UCSD-AML1 (cell line): ENCODE measurements around the gene GPBP1.
A peak's percentile ranks its signal among the peaks of the same experiment; 100 is the strongest.
"Not testable (repeated sequence)": the region's sequence is repeated elsewhere in the genome, so short reads cannot be mapped to it uniquely, and the experiment has no call there.

ENCODE experiments used
- DNase-seq: peaks from one replicate; lab custom pipeline; 2025; ENCODE audit not compliant: unreplicated experiment; lab: John Stamatoyannopoulos, UW

The GPBP1 gene

GRCh38 chr5:57173319-57174127, at the start of gene GPBP1:
TSS of gene GPBP1 (plus strand) at chr5:57174059. CDS start at chr5:57214131, 40,072 bp downstream.
- peak; percentile 98 for DNase-seq

- no peak for DNase-seq
Observed at GRCh38 chr5:57128325-57128724, 45.5 kb upstream of the GPBP1 start.

- no peak for DNase-seq
Observed at GRCh38 chr5:57133574-57133973, 40.3 kb upstream of the GPBP1 start.

- DNase-seq = no peak
Observed at GRCh38 chr5:57137401-57137800, 36.5 kb upstream of the GPBP1 start.

- DNase-seq = no peak
Observed at GRCh38 chr5:57152316-57152715, 21.5 kb upstream of the GPBP1 start.

- no peak for DNase-seq
Observed at GRCh38 chr5:57155033-57155432, 18.8 kb upstream of the GPBP1 start.

- no peak for DNase-seq
Observed at GRCh38 chr5:57157131-57157530, 16.7 kb upstream of the GPBP1 start.

- DNase-seq = no peak
Observed at GRCh38 chr5:57157666-57158065, 16.2 kb upstream of the GPBP1 start.

- no peak for DNase-seq
Observed at GRCh38 chr5:57163553-57164006, 10.3 kb upstream of the GPBP1 start.

GRCh38 chr5:57164124-57164523, 9.7 kb upstream of the GPBP1 start:
- no peak for DNase-seq

GRCh38 chr5:57165171-57165570, 8.7 kb upstream of the GPBP1 start:
- DNase-seq = not testable (repeated sequence)

- DNase-seq = no peak
Observed at GRCh38 chr5:57166276-57166675, 7.6 kb upstream of the GPBP1 start.

- DNase-seq = no peak
Observed at GRCh38 chr5:57167201-57167600, 6.7 kb upstream of the GPBP1 start.

- not testable (repeated sequence) for DNase-seq
Observed at GRCh38 chr5:57170116-57170515, 3.7 kb upstream of the GPBP1 start.

GRCh38 chr5:57171816-57172465, 1.9 kb upstream of the GPBP1 start:
- DNase-seq = no peak

- peak; percentile 13 for DNase-seq
Observed at GRCh38 chr5:57172466-57173318, 1.2 kb upstream of the GPBP1 start.

- DNase-seq = peak; percentile 68
Observed at GRCh38 chr5:57174128-57174889, 450 bp downstream of the GPBP1 start.

GRCh38 chr5:57174890-57175510, 1.1 kb downstream of the GPBP1 start:
- DNase-seq = no peak

- DNase-seq = no peak
Observed at GRCh38 chr5:57175551-57176309, 1.9 kb downstream of the GPBP1 start.
